Mesothelial cell of epicardium (in vitro differentiated cells): ENCODE measurements around the gene FUCA1. TPM values are rescaled to one million over a fixed set of nuclear protein-coding genes. Genes with fewer than 3 reads are reported as not detected.

ENCODE experiments used
- DNase-seq, 2 experiments: peaks; one replicate each; pipeline ENCODE4 v3.0.0; 2021; ENCODE audit warnings: low spot score in 2 of 2; ENCODE audit not compliant: unreplicated experiment in 2 of 2
- H3K27ac Mint-ChIP-seq: 2 replicates; pipeline ENCODE4 v1.8.0; 2021; ENCODE audit warnings: mixed read lengths
- H3K27me3 Mint-ChIP-seq: 2 replicates; pipeline ENCODE4 v1.8.0; 2021; ENCODE audit warnings: low read depth, mixed read lengths
- H3K36me3 Mint-ChIP-seq: 2 replicates; pipeline ENCODE4 v1.8.0; 2021; ENCODE audit warnings: mixed read lengths
- H3K4me1 Mint-ChIP-seq: 2 replicates; pipeline ENCODE4 v1.8.0; 2021; ENCODE audit warnings: mixed read lengths
- H3K4me3 Mint-ChIP-seq: 2 replicates; pipeline ENCODE4 v1.8.0; 2021; ENCODE audit warnings: mild to moderate bottlenecking, moderate library complexity, mixed read lengths
- H3K9me3 Mint-ChIP-seq: 2 replicates; pipeline ENCODE4 v1.8.0; 2021; ENCODE audit warnings: mixed read lengths
- CTCF ChIP-seq: fragments of 200-600 bp; sonication (generic); IDR thresholded peaks from one replicate; pipeline ENCODE4 v1.5.0; 2021; ENCODE audit warnings: antibody characterized with exemption; ENCODE audit not compliant: unreplicated experiment
- total RNA-seq: library from RNA; stranded (reverse); gene quantifications from 3 replicates; pipeline ENCODE4 v1.2.1, GENCODE V29; 2021

Gene FUCA1
- total RNA-seq, 1 donor from 2014 or later, result 21.3 TPM

- Mint-ChIP-seq H3K9me3 (no peaks in the 10 kb centered on the region), H3K36me3 (no peaks in the 10 kb centered on the region), H3K27me3 (no peaks in the 10 kb centered on the region), H3K4me3 (no peak overlapping the region), H3K27ac (no peak overlapping the region), H3K4me1 (peaks cover 6% of the 10 kb centered on the region)
- DNase-seq, result no peak
- TF ChIP-seq CTCF, result no peak
Observed at GRCh38 chr1:23911921-23912320, 43.8 kb upstream of the FUCA1 start.

GRCh38 chr1:23910553-23911246 lies 42.6 kb upstream of the FUCA1 start:
- Mint-ChIP-seq H3K27ac (no peak overlapping the region), H3K9me3 (no peaks in the 10 kb centered on the region), H3K36me3 (no peaks in the 10 kb centered on the region), H3K4me3 (no peak overlapping the region), H3K27me3 (peaks cover 5% of the 10 kb centered on the region), H3K4me1 (peaks cover 5% of the 10 kb centered on the region)
- DNase-seq, result no peak
- TF ChIP-seq CTCF, result no peak

- no peaks in the 10 kb centered on the region for H3K9me3 Mint-ChIP-seq
- no peak overlapping the region for H3K4me3 Mint-ChIP-seq
- no peak for DNase-seq
- H3K27me3 Mint-ChIP-seq, result peaks cover 10% of the 10 kb centered on the region
- no peak overlapping the region for H3K27ac Mint-ChIP-seq
- TF ChIP-seq CTCF, result no peak
- peaks cover 5% of the 10 kb centered on the region for H3K4me1 Mint-ChIP-seq
- no peaks in the 10 kb centered on the region for H3K36me3 Mint-ChIP-seq
Observed at GRCh38 chr1:23910144-23910543, 42.1 kb upstream of the FUCA1 start.

- no peak overlapping the region for H3K27ac Mint-ChIP-seq
- peaks cover 18% of the 10 kb centered on the region for H3K27me3 Mint-ChIP-seq
- no peak for DNase-seq
- H3K36me3 Mint-ChIP-seq, result no peaks in the 10 kb centered on the region
- H3K9me3 Mint-ChIP-seq, result no peaks in the 10 kb centered on the region
- TF ChIP-seq CTCF, result no peak
- peaks cover 5% of the 10 kb centered on the region for H3K4me1 Mint-ChIP-seq
- no peak overlapping the region for H3K4me3 Mint-ChIP-seq
Observed at GRCh38 chr1:23909412-23909811, 41.3 kb upstream of the FUCA1 start.

- H3K9me3 Mint-ChIP-seq, result no peaks in the 10 kb centered on the region
- H3K36me3 Mint-ChIP-seq, result no peaks in the 10 kb centered on the region
- no peak overlapping the region for H3K27ac Mint-ChIP-seq
- H3K27me3 Mint-ChIP-seq, result peaks cover 25% of the 10 kb centered on the region
- DNase-seq, result no peak
- peaks cover 5% of the 10 kb centered on the region for H3K4me1 Mint-ChIP-seq
- H3K4me3 Mint-ChIP-seq, result no peak overlapping the region
- no peak for TF ChIP-seq CTCF
Observed at GRCh38 chr1:23908453-23909341, 40.6 kb upstream of the FUCA1 start.
